H9 (cell line): ENCODE measurements around the gene PTTG1. TPM values are rescaled to one million over a fixed set of nuclear protein-coding genes. Genes with fewer than 3 reads are reported as not detected.

Experiments used
- DNase-seq: peaks from one replicate; pipeline ENCODE4 v3.0.0-alpha.2; 2017
- H2AFZ ChIP-seq: one replicate; pipeline ENCODE4 v1.6.1; 2013; ENCODE audit warnings: mild to moderate bottlenecking, low read length, control low read depth, moderate library complexity
- H2AK5ac ChIP-seq: 2 replicates; pipeline ENCODE4 v1.6.1; 2013; ENCODE audit warnings: low read length, control low read depth, mixed read lengths; ENCODE audit not compliant: insufficient read length
- H2BK120ac ChIP-seq: one replicate; pipeline ENCODE4 v1.6.1; 2013; ENCODE audit warnings: low read depth, mild to moderate bottlenecking, low read length, control low read depth, inconsistent platforms; ENCODE audit not compliant: poor library complexity, severe bottlenecking
- H2BK12ac ChIP-seq: 2 replicates; pipeline ENCODE4 v1.6.1; 2013; ENCODE audit warnings: low read length, control low read depth, mixed read lengths, low read depth; ENCODE audit not compliant: insufficient read length
- H2BK15ac ChIP-seq: 2 replicates; pipeline ENCODE4 v1.6.1; 2013; ENCODE audit warnings: low read depth, low read length, control low read depth
- H2BK20ac ChIP-seq: one replicate; pipeline ENCODE4 v1.6.1; 2013; ENCODE audit warnings: low read depth, mild to moderate bottlenecking, low read length, control low read depth, inconsistent platforms; ENCODE audit not compliant: poor library complexity, severe bottlenecking
- H2BK5ac ChIP-seq: 2 replicates; pipeline ENCODE4 v1.6.1; 2013; ENCODE audit warnings: low read length, control low read depth, mixed read lengths; ENCODE audit not compliant: insufficient read length
- H3K14ac ChIP-seq: 2 replicates; pipeline ENCODE4 v1.6.1; 2013; ENCODE audit warnings: low read length, control low read depth; ENCODE audit not compliant: insufficient read depth
- H3K18ac ChIP-seq: 2 replicates; pipeline ENCODE4 v1.6.1; 2013; ENCODE audit warnings: low read depth, mild to moderate bottlenecking, mixed read lengths, low read length, control low read depth; ENCODE audit not compliant: insufficient read length
- H3K23ac ChIP-seq: 2 replicates; pipeline ENCODE4 v1.6.1; 2013; ENCODE audit warnings: low read length, control low read depth, mixed read lengths, low read depth; ENCODE audit not compliant: insufficient read length
- H3K23me2 ChIP-seq: 2 replicates; pipeline ENCODE4 v1.6.1; 2013; ENCODE audit warnings: low read depth, mild to moderate bottlenecking, mixed read lengths, low read length, control low read depth; ENCODE audit not compliant: insufficient read length, poor library complexity, severe bottlenecking
- H3K27ac ChIP-seq: 2 replicates; pipeline ENCODE4 v1.5.1; 2013; ENCODE audit warnings: low read length, control low read depth, mixed read lengths, low read depth; ENCODE audit not compliant: insufficient read length
- H3K27me3 ChIP-seq: 2 replicates; pipeline ENCODE4 v1.6.1; 2013; ENCODE audit warnings: low read length, control low read depth, inconsistent platforms; ENCODE audit not compliant: insufficient read depth
- H3K4ac ChIP-seq: 2 replicates; pipeline ENCODE4 v1.6.1; 2013; ENCODE audit warnings: low read depth, mild to moderate bottlenecking, control low read depth, inconsistent platforms, low read length, moderate library complexity
- H3K4me1 ChIP-seq: 2 replicates; pipeline ENCODE4 v1.6.1; 2013; ENCODE audit warnings: low read length, control low read depth, inconsistent platforms; ENCODE audit not compliant: insufficient read depth
- H3K4me2 ChIP-seq: 2 replicates; pipeline ENCODE4 v1.6.1; 2013; ENCODE audit warnings: low read length, control low read depth, mixed read lengths; ENCODE audit not compliant: insufficient read length, insufficient read depth
- H3K56ac ChIP-seq: 2 replicates; pipeline ENCODE4 v1.6.1; 2013; ENCODE audit warnings: low read depth, mild to moderate bottlenecking, mixed read lengths, low read length, control low read depth; ENCODE audit not compliant: insufficient read length
- H3K79me1 ChIP-seq: 2 replicates; pipeline ENCODE4 v1.6.1; 2013; ENCODE audit warnings: low read depth, mild to moderate bottlenecking, moderate library complexity, low read length, control low read depth, inconsistent platforms; ENCODE audit not compliant: insufficient read depth, poor library complexity, severe bottlenecking
- H3K79me2 ChIP-seq: 2 replicates; pipeline ENCODE4 v1.6.1; 2013; ENCODE audit warnings: low read length, control low read depth, inconsistent platforms; ENCODE audit not compliant: insufficient read depth
- H3K9ac ChIP-seq: 2 replicates; pipeline ENCODE4 v1.6.1; 2013; ENCODE audit warnings: low read length, control low read depth, mixed read lengths; ENCODE audit not compliant: insufficient read length; ENCODE audit errors: extremely low read depth
- H3K9me3 ChIP-seq: one replicate; pipeline ENCODE4 v1.6.1; 2013; ENCODE audit warnings: low read depth, low read length, inconsistent platforms; ENCODE audit not compliant: control insufficient read depth
- H3T11ph ChIP-seq: one replicate; pipeline ENCODE4 v1.6.1; 2013; ENCODE audit warnings: mild to moderate bottlenecking, low read length, control low read depth, inconsistent platforms
- H4K20me1 ChIP-seq: one replicate; pipeline ENCODE4 v1.6.1; 2013; ENCODE audit not compliant: control insufficient read depth, insufficient read length, insufficient read depth
- H4K5ac ChIP-seq: 2 replicates; pipeline ENCODE4 v1.6.1; 2013; ENCODE audit warnings: low read depth, mild to moderate bottlenecking, mixed read lengths, low read length, control low read depth; ENCODE audit not compliant: insufficient read length
- H4K8ac ChIP-seq: replicated peaks from 2 replicates; pipeline ENCODE4 v1.6.1; 2013; ENCODE audit warnings: low read length, control low read depth, mixed read lengths, low read depth; ENCODE audit not compliant: insufficient read length
- H4K91ac ChIP-seq: 2 replicates; pipeline ENCODE4 v1.6.1; 2013; ENCODE audit warnings: low read depth, mild to moderate bottlenecking, moderate library complexity, mixed read lengths, low read length, control low read depth; ENCODE audit not compliant: insufficient read length
- H3K27ac Mint-ChIP-seq, 3 experiments: 2 replicates in 2 of 3; 3 replicates in 1 of 3; pipeline ENCODE4 v1.8.0; 2020 to 2021; ENCODE audit warnings: mixed read lengths in 3 of 3, mild to moderate bottlenecking in 1 of 3, moderate library complexity in 1 of 3
- H3K27me3 Mint-ChIP-seq: 2 replicates; pipeline ENCODE4 v1.8.0; 2021; ENCODE audit warnings: low read depth, mild to moderate bottlenecking, moderate library complexity, mixed read lengths
- H3K36me3 Mint-ChIP-seq, 3 experiments: 2 replicates in 2 of 3; 3 replicates in 1 of 3; pipeline ENCODE4 v1.8.0; 2020 to 2021; ENCODE audit warnings: low read depth in 3 of 3, mixed read lengths in 3 of 3; ENCODE audit not compliant: insufficient read depth in 1 of 3
- H3K4me1 Mint-ChIP-seq, 2 experiments: 2 replicates each; pipeline ENCODE4 v1.8.0; 2020; ENCODE audit warnings: mixed read lengths in 2 of 2
- H3K4me3 Mint-ChIP-seq, 2 experiments: 2 replicates in 1 of 2; 3 replicates in 1 of 2; pipeline ENCODE4 v1.8.0; 2020 to 2021; ENCODE audit warnings: mild to moderate bottlenecking in 2 of 2, mixed read lengths in 2 of 2, moderate library complexity in 1 of 2
- H3K9me3 Mint-ChIP-seq, 2 experiments: 2 replicates in 1 of 2; 3 replicates in 1 of 2; pipeline ENCODE4 v1.8.0; 2020; ENCODE audit warnings: mild to moderate bottlenecking in 2 of 2, mixed read lengths in 2 of 2, moderate library complexity in 1 of 2
- CTCF ChIP-seq: fragments of 200-600 bp; sonication (generic); conservative IDR thresholded peaks from 3 replicates; pipeline ENCODE4 v1.8.0; 2021; ENCODE audit warnings: antibody characterized with exemption, mild to moderate bottlenecking
- WGBS: extraction: QIAGEN DNeasy Blood & Tissue Kit; methylation state at CpG from one replicate; pipeline ENCODE4 v1.1.7; 2013; ENCODE audit warnings: missing lambda C conversion rate, low lambda C conversion rate, mixed read lengths; ENCODE audit not compliant: insufficient read length; ENCODE audit errors: extremely low coverage; 5-methylcytosine and 5-hydroxymethylcytosine counted together
- total RNA-seq: library from RNA; stranded (reverse); gene quantifications from 2 replicates; pipeline ENCODE4 v1.2.1, GENCODE V29; 2021

PTTG1 gene
- total RNA-seq, 1 experiment from 2014 or later: 279 TPM

GRCh38 chr5:160395111-160395510, 26.5 kb upstream of the PTTG1 start:
- Histone ChIP-seq H3K9ac (no peak overlapping the region), H2BK15ac (no peak overlapping the region), H2AFZ (no peak overlapping the region), H3K56ac (no peak overlapping the region), H3K4me1 (no peaks in the 10 kb centered on the region), H3K79me2 (no peaks in the 10 kb centered on the region), H3K27me3 (no peaks in the 10 kb centered on the region), H2BK20ac (no peak overlapping the region), H3K79me1 (no peaks in the 10 kb centered on the region), H4K20me1 (no peaks in the 10 kb centered on the region), H4K5ac (no peak overlapping the region), H4K91ac (no peak overlapping the region), H2BK12ac (no peak overlapping the region), H2BK120ac (no peak overlapping the region), H2AK5ac (no peak overlapping the region), H3K23ac (no peak overlapping the region), H3K4me2 (no peak overlapping the region), H3K23me2 (peaks cover 4% of the 10 kb centered on the region), H3K9me3 (no peaks in the 10 kb centered on the region), H3K14ac (no peak overlapping the region), H3K18ac (no peak overlapping the region), H4K8ac (no peak overlapping the region), H3K4ac (no peak overlapping the region), H3K27ac (no peak overlapping the region), H2BK5ac (no peak overlapping the region), H3T11ph (no peak overlapping the region)
- H3K9me3 Mint-ChIP-seq: no peaks in the 10 kb centered on the region
- peaks cover 16 to 20% of the 10 kb centered on the region in 2 experiments for H3K4me1 Mint-ChIP-seq
- no peak overlapping the region for H3K27ac Mint-ChIP-seq
- no peak for TF ChIP-seq CTCF
- no peak overlapping the region for H3K4me3 Mint-ChIP-seq
- DNase-seq: no peak
- peaks cover 0 to 3% (median 0%) of the 10 kb centered on the region in 3 experiments; a peak in 2 of 7 replicates for H3K36me3 Mint-ChIP-seq
- H3K27me3 Mint-ChIP-seq: no peaks in the 10 kb centered on the region
- no CpG with 5 or more reads among the region's 7 CpGs for WGBS
